GM18951 (cell line): Measurements from ENCODE around the gene MFSD12.

Source experiments
- POLR2A ChIP-seq: IDR thresholded peaks from 4 replicates; pipeline ENCODE4 v1.6.1; 2011; ENCODE audit warnings: mild to moderate bottlenecking; ENCODE audit not compliant: insufficient read length, insufficient read depth; ENCODE audit errors: extremely low read depth
- in situ Hi-C: fragments of 300-500 bp; cut with MboI; formaldehyde crosslinking; loops from one replicate; pipeline ENCODE4 v1.12.0; 2022; ENCODE audit warnings: low sequenced_read_pairs, mixed read lengths, inconsistent platforms; ENCODE audit not compliant: unreplicated experiment

MFSD12 gene

GRCh38 chr19:3556978-3557460, 367 bp downstream of the MFSD12 start:
- no peak for TF ChIP-seq POLR2A
- in situ Hi-C loops = no loop called here

DNA sequence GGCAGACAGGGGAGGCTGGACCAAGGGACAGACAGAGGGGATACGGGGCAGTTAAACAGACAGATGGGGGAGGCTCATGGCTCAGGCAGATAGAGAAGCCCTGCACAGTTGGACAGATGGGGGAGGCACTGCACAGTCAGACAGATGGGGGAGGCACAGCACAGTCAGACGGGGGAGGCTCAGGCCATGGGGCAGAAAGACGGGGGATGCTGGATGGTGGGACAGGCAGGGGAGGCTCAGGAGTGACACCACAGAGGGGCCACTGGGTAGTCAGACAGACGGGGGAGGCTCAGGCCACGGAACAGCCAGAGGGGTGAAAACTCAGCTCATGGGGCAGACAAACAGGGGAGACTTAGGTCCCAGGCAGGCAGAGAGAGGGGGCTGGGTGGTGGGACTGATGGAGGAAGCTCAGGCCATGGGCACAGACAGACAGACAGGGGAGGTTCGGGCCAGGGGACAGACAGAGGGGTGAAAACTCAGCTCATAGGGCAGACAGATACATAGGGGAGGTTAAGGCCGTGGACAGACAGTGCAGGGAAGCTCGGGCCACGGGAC, 886 bp downstream of the MFSD12 start:
- in situ Hi-C loops = no loop called here
- TF ChIP-seq POLR2A = no peak

DNA sequence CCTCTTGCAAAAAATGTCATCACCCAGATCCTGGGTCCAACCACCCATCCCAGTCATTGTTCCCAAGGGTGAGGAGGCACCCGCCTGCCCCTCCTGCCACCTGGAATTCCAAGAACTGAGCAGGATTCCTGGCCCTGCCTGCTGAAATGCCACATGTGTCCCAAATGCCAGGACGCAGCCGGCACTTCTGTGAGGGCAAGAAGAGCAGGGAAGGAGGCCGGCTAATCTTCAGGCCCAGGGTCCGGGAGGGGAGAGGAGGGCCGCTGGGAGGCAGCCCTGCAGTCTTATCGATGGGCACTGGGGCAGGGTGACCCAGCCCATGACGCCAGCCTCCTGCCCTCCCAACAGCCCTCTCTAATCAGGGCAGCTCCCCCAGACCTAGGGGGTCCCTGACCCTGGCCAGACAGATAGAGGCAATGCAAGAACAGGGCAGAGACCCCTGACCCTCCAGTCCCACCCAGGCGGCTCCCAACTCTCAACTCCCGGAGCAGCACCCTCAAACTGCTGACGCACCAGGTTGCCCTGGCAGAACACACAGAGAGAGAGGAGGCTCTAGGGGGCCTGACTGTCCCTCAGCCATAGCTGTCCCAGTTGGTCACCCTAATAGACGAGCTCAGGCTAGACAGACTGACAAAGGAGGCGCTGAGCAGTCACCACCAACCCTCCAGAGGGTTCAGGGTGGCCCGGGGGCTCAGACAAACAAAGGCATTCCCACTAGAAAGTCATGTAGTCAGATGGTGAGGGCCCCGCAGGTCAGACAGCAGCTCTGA, 1.5 kb downstream of the MFSD12 start:
- in situ Hi-C loops = no loop called here
- no peak for TF ChIP-seq POLR2A

GRCh38 chr19:3554254-3555083, 2.9 kb downstream of the MFSD12 start:
- no peak for TF ChIP-seq POLR2A
- in situ Hi-C loops = no loop called here

- in situ Hi-C loops = no loop called here
- TF ChIP-seq POLR2A = no peak
Measured at GRCh38 chr19:3551792-3552095, 5.6 kb downstream of the MFSD12 start.

GRCh38 chr19:3550947-3551791, 6.2 kb downstream of the MFSD12 start:
- no peak for TF ChIP-seq POLR2A
- in situ Hi-C loops = no loop called here

DNA sequence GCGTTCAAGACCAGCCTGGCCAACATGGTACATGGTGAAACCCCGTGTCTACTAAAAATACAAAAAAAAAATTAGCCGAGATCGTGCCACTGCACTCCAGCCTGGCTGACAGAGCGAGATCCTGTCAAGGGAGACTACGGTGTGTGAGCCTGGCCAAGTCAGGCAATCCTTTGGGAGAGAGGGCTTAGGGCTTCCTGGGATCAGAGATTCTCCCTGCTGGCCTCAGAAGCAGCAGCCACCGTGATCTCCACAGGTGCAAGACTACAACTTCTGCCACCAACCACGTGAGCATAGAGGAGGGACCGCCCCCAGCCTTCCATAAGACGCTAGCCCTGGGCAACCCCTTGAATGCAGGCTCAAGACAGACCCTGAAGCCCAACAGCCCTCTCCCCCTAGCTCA, 7.6 kb downstream of the MFSD12 start:
- in situ Hi-C loops = no loop called here

DNA sequence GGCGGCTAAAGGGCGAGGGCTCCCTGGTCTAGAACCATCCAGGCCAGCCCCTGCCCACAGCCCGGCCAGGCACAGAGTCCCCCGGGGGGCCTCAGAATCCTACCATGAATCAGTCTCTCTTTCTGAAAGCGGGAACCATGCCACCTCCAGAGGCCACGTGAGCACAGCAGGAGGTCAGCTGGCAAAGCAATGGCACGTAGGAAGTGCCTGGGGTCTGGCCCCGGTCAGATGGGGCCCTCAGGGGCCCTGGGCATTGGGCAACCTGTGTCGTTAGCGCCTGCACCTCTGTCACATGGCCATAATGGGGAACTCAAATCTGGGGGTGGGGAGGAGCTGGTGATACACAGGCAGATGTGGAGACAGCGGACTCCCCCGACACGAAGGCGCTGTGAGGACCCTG, 8.8 kb downstream of the MFSD12 start:
- in situ Hi-C loops = no loop called here
- no peak for TF ChIP-seq POLR2A

More for the DNA sequence above, 7.6 kb downstream of the MFSD12 start:
- TF ChIP-seq POLR2A = no peak

GRCh38 chr19:3547767-3548282, 9.6 kb downstream of the MFSD12 start:
- in situ Hi-C loops = no loop called here
- no peak for TF ChIP-seq POLR2A

DNA sequence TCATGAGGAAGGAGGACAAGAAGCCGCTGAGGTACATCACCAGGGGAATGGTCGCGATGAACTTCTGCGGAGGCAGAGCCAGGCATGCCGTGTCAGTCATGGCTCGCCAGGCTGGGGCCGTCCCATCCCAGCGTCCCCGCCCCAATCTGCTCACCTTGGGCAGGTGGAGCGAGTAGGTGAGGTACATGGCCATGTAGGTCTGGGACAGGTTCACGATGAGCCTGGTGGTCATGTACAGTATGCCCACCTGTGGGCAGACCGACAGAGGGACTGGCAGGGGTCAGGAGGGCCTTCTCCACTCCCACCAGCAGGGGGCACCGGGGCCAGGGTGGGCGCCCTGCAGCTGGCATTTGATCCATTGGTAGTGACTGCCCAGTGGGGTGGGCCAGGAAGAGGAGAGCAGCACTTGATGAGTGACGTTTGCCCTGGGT, 10.1 kb downstream of the MFSD12 start:
- TF ChIP-seq POLR2A = no peak
- in situ Hi-C loops = no loop called here

DNA sequence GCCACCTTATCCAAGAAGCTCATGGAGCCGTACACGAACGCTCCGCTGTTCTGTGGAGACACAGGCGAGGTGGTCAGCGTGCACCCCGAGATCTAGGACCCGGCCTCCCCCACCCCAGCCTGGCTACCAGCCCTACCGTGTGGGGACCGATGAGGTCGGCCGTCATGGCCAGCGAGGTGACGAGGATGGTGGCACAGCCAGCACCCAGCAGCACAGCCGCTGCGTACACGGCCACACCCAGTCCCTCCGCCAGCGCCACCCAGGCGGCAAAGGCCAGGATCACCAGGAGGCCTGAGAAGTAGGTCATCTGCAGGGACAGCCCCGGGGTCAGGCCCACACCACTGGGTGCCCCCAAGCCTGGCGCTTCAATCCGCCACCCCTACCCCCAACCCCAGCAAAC, 11.3 kb downstream of the MFSD12 start:
- in situ Hi-C loops = no loop called here
- TF ChIP-seq POLR2A = peak; percentile 12

DNA sequence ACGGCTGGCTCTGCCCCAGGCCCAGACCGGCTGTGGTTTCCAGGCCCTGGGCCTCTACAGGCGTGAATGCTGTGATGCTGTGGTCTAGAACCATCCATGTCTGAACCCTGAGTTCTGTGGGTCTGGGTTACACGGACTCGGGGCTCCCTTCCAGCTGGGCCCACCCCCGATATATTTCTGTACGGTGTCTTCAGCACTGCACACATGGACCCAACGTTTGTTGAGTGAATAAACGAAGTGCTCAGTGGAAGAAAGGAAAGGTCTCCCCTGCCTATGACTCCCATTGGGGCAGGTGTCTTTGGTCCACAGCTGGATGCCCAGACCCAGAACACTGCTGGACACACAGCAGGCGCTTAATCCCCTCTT, 11.7 kb downstream of the MFSD12 start:
- TF ChIP-seq POLR2A = no peak

More for the DNA sequence above, 11.7 kb downstream of the MFSD12 start:
- in situ Hi-C loops = no loop called here
